Astrocyte (in vitro differentiated cells and primary cell): ENCODE results near the gene TNK1.

Experiments used
- EZH2 ChIP-seq: IDR thresholded peaks from 2 replicates; pipeline ENCODE4 v1.6.1; 2012; ENCODE audit warnings: mild to moderate bottlenecking, low read length, inconsistent platforms; ENCODE audit not compliant: insufficient read depth
- TF ChIP-seq, protein P1 (sequence below): IDR thresholded peaks from 2 replicates; pipeline ENCODE4 v1.5.1; 2011; ENCODE audit warnings: low read depth, mild to moderate bottlenecking, inconsistent platforms, low read length, moderate library complexity; ENCODE audit not compliant: insufficient read depth

DNA sequence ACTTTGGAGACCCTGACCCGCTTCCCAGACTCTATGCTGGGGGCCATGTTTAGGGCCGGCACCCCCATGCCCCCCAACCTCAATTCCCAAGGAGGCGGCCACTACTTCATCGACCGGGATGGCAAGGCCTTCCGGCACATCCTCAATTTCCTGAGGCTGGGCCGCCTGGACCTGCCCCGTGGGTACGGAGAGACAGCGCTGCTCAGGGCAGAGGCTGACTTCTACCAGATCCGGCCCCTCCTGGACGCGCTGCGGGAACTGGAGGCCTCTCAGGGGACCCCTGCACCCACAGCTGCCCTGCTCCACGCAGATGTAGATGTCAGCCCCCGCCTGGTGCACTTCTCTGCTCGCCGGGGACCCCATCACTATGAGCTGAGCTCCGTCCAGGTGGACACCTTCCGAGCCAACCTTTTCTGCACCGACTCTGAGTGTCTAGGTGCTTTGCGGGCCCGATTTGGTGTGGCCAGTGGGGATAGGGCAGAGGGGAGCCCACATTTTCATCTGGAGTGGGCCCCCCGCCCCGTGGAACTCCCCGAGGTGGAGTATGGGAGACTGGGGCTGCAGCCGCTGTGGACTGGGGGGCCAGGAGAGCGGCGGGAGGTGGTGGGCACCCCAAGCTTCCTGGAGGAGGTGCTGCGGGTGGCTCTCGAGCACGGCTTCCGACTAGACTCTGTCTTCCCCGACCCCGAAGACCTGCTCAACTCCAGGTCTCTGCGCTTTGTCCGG, 27.8 kb upstream of the TNK1 start:
- TF ChIP-seq, protein P1, sequence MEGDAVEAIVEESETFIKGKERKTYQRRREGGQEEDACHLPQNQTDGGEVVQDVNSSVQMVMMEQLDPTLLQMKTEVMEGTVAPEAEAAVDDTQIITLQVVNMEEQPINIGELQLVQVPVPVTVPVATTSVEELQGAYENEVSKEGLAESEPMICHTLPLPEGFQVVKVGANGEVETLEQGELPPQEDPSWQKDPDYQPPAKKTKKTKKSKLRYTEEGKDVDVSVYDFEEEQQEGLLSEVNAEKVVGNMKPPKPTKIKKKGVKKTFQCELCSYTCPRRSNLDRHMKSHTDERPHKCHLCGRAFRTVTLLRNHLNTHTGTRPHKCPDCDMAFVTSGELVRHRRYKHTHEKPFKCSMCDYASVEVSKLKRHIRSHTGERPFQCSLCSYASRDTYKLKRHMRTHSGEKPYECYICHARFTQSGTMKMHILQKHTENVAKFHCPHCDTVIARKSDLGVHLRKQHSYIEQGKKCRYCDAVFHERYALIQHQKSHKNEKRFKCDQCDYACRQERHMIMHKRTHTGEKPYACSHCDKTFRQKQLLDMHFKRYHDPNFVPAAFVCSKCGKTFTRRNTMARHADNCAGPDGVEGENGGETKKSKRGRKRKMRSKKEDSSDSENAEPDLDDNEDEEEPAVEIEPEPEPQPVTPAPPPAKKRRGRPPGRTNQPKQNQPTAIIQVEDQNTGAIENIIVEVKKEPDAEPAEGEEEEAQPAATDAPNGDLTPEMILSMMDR, result no peak
- no peak for TF ChIP-seq EZH2
